Hepatocyte (in vitro differentiated cells): ENCODE results near the gene APBA2.

Experiments used
- EZH2 ChIP-seq: fragments of 200-600 bp; sonication (generic); IDR thresholded peaks from 2 replicates; pipeline ENCODE4 v1.6.1; 2016; ENCODE audit warnings: antibody characterized with exemption, mild to moderate bottlenecking, borderline replicate concordance
- TF ChIP-seq, protein P1 (sequence below): fragments of 200-600 bp; sonication (generic); IDR thresholded peaks from 2 replicates; pipeline ENCODE4 v1.5.1; 2016; ENCODE audit warnings: antibody characterized with exemption, mild to moderate bottlenecking; ENCODE audit not compliant: poor library complexity

DNA sequence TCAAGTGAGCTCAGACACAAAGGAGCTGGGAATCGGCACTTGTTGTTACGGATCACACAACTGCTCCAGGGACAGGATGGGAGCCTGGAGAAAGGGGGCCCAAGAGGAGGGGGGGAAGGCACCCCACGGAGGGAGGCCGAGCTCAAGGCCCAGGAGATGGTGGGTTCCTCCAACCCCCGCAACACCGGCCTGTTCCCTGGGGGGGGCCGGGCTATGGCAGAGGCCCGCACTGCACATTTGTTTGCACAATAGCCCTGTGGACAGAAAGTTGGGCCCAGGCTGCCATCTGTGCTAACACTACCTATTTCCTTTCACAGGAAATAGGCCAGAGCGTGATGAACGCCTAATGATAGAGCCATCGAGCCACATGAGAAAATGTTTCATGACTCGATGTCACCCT is 236.7 kb downstream of the APBA2 start:
- TF ChIP-seq, protein P1, sequence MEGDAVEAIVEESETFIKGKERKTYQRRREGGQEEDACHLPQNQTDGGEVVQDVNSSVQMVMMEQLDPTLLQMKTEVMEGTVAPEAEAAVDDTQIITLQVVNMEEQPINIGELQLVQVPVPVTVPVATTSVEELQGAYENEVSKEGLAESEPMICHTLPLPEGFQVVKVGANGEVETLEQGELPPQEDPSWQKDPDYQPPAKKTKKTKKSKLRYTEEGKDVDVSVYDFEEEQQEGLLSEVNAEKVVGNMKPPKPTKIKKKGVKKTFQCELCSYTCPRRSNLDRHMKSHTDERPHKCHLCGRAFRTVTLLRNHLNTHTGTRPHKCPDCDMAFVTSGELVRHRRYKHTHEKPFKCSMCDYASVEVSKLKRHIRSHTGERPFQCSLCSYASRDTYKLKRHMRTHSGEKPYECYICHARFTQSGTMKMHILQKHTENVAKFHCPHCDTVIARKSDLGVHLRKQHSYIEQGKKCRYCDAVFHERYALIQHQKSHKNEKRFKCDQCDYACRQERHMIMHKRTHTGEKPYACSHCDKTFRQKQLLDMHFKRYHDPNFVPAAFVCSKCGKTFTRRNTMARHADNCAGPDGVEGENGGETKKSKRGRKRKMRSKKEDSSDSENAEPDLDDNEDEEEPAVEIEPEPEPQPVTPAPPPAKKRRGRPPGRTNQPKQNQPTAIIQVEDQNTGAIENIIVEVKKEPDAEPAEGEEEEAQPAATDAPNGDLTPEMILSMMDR, result no peak
- no peak for TF ChIP-seq EZH2
